CD4-positive, alpha-beta T cell treated with Interferon gamma for 1 hour (primary cell): ENCODE results near the gene NFKB1.
"Not testable (repeated sequence)": the region's sequence is repeated elsewhere in the genome, so short reads cannot be mapped to it uniquely, and the experiment has no call there.

Source experiments
- DNase-seq: peaks from one replicate; pipeline ENCODE4 v3.0.0-alpha.2; 2020

The NFKB1 gene

DNA sequence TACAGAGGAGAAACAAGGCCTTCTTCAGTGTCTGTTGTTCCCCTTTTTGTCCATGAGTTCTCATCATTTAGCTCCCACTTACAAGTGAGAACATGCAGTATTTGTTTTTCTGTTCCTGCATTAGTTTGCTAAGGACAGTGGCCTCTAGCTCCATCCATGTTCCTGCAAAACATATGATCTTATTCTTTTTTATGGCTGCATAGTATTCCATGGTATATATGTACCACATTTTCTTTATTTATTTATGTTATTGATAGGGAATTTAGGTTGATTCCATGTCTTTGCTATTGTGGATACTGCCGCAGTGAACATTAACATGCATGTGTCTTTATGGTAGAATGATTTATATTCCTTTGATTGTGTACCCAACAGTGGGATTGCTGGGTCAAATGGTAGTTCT lies 69.1 kb downstream of the NFKB1 start:
- DNase-seq, result not testable (repeated sequence)

DNA sequence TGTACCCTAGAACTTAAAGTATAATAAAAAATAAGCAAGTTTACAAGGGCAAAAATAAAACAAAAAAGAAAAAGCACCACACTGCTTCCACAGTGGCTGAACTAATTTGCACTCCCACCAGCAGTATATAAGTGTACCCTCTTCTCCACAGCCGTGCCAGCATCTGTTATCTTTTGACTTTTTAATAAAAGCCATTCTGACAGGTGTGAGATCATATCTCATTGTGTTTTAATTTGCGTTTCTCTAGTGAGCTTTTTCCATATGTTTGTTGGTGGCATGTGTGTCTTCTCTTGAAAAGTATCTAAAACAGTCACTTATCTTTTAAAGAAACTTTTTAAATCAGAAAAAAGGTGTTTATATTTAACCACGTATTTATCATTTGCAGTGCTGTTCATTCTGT lies 71.3 kb downstream of the NFKB1 start:
- DNase-seq, result no peak

DNA sequence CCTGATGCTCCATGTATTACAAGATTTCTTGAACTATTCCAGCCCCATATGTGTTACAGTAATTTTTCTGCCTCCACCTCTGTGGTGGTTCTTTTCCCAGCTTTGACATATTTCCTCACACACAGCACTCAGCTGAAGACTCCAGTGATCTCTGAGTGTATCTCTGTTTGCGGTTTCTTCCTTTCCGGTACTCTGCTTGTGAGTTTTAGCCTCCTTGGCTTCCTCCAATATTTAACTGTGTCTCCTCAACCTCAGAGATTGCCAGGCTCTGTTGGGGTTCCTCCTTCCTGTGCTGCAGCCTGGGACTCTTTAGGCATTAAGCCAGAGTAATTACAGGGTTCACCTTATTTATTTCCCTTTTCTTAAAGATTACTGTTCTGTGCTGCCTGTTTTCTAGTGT lies 73.2 kb downstream of the NFKB1 start:
- no peak for DNase-seq

DNA sequence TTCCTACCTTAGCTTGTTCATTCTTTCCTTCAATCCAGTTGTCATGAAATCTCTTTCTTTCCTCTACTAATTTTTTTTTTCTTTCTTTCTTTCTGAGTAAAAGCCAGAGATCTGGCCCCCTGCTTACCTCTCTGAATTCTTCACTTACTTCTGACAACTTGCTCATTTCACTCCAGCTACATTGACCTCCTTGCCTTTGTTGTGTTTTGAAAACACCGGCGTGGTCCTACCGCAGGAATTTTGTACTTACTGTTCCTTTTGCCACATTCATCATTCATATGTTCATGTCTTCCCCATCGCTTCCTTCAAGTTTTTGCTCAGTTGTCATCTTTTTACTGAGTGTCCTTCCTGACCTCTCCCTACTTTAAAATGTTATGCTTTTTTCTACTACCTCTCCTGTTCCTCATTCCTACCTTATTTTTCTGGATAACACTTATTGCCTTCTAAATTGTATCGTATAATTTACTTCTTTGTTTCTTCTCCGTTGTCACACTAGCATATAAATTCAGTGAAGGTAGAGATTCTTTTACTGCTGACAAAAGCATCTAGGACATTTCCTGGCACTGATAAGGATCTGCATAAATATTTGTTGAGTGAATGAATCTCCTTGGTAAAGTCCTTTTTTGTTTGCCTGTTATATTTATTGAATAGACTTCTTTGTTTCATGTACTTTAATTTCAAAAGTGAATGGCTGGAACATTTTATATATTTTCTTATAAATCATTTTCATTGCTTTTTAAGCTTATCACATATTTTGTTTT lies 74.4 kb downstream of the NFKB1 start:
- DNase-seq, result no peak

DNA sequence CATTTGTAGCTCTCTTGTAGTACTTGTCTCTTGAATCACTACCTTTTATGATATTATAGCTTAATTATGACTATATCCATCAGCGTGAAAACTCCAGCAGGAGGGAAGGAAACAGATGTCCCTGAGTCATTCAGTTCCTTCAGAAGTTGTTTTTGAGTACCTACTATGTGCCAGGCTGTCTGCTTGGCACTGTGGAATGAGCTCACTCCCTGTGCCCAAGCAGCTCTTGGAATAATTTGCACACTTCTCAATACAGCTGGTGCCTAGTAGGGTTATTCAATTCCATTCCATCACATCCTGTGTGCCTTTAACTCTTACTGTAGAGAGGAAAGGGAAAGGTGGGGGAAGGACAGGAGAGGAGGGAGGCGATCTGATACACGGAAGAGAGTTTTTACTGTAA lies 77.1 kb downstream of the NFKB1 start:
- DNase-seq, result no peak

DNA sequence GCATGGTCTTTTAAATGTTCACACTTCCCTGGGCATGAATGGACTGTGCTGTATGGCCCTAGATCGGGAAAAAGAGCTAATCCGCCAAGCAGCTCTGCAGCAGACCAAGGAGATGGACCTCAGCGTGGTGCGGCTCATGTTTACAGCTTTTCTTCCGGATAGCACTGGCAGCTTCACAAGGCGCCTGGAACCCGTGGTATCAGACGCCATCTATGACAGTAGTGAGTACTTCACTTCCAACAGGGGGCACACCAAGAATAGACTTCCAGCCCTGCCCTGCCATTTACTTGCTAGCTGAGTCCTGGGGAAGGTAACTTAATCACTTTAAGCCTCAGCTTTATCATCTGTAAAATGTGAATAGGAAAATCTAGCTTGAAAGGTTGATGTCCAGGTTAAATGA lies 77.7 kb downstream of the NFKB1 start:
- DNase-seq, result peak; percentile 19

DNA sequence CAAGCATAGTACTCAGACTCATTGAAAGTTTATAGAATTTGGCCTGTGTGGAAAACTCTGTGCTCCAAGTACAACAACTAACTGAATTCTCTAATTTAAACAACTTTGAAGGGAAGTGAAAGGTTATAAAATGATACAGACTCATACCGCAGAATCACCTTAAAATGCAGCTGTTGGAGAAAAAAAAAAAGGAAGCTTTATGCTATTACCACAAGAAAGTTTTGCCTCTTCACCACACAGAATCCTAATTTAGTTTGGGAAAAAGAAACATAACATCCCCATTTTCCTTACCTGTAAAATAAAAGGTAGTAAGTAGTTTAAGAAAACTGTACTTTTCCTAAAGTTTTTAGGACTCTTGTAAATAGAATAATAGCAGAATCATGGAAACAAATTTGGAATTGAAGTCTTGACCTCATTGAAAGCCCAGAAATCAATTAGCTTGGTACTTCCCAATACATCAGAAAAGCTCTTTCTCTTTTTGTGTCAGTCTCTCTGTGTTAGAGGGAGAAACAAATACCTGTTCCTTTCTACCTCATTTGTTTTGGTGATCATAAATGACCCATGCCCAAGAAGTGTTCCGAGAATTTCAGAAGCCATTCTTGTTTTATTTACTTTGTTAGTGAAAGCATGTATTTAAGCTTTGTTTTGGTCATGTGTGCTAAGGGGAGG lies 78.8 kb downstream of the NFKB1 start:
- DNase-seq, result no peak

DNA sequence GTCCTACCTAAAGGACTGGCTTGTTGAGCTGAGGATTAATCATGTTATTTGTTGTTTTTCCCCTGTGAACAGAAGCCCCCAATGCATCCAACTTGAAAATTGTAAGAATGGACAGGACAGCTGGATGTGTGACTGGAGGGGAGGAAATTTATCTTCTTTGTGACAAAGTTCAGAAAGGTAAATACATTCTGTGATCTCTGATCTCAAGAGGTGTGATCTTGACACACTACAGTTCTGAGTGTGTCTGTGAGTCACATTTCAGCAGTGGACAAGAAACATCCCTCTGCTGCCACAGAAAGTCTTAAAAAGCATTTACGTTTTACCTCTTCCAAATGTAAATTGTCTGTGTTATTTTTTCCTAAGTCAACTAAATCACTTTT lies 79.3 kb downstream of the NFKB1 start:
- DNase-seq, result no peak

DNA sequence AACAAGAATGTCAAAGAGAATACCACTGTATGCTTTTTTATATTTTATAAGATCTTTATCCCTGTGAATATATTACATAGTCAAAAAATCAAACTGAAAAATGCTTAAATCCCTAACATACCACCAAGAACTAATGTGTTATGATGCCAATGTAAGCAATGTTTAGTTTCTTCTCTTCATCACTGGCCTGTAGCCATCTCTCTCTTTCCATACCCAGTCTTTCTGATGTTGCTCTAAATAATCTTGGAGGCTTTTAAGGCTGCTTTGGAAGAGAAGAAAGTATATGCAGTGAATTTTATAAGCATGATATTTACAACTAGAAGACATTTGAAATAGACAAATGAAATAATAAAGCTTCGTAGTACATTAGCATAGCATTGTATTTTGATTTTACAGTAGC lies 82.9 kb downstream of the NFKB1 start:
- no peak for DNase-seq

DNA sequence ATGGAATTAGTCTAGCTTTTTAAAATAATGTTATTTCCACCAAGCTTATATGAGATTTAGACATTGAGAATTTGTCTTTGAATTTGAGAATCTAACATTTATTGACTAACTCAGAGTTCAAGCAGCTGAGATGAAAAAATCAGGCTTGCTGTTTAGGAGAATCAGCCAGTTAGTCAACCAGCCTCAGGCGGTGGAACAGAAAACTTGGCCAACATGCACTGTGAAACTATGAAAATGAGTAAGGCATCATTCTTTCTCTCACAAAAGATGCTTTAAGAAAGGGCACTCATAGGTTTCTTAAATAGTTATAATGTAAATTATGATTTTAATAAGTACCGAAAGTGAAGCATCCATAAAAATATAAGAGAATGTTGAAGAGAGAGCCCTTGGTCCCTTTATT lies 84.2 kb downstream of the NFKB1 start:
- DNase-seq, result no peak

DNA sequence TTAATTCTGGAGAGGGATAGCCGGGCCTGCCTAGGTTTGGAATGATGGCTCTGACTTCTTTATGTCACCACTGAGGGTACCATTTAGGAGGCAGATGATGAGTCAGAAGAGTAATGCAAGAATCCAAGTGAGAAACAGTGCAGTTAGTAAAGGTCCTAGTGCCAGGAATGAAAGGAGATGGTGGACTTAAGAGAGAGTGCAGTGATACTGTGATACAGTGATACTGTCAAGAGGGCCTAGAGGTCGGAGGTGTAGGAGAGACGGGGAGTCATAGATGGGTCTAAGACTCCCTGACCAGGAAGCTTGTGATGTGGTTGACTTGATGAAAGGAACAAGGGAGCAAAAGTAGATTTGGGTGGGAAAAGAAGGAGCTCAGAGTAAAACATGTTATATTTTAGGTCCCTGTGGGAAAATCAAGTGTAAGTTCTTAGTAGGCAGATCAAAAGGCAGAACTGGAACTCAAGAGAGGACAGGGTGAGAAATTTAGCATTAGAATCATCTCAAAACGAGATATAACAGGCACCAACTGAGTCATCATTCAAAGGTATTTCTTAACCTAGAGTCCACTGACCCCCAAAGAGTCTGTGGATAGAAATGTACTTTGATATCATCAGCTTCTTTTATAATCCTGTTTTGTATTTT lies 85.0 kb downstream of the NFKB1 start:
- DNase-seq, result no peak

DNA sequence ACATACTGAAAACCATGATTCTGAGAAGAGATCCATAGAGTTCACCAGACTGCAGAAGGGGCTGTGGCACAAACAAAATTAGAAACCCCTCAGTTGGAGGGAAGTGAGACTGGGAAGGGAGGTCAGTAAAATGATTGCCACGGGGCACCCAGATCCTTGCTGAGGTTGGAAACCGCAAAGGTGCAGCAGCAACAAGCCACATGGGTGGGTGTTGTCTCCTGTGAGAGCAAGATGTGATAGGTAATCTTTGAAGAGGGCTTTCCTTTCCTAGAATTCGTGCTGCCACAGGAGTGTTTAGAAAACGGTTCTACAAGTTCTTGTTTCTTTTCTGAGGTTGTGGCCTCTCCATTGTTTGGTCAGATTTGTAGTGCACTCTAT lies 85.5 kb downstream of the NFKB1 start:
- peak; percentile 7 for DNase-seq

DNA sequence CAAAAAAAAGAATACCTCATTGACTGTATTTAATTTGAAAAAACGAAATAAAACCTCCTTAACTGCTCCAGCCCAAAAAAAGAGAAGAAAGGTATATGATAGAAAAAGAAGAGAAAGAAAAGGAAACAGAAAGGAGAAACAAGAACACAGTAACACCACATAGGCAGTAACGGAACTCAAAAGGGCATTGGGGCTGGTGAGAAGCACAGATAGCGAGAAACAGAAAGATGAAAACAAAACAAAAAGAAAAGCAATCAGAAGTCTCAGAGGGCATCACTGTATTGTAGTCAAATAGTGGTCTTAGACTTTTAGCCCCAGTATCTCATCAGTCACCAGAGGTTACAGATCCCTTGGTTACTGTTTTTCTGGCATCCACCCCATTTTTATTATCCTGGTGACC lies 88.6 kb downstream of the NFKB1 start:
- DNase-seq, result no peak

DNA sequence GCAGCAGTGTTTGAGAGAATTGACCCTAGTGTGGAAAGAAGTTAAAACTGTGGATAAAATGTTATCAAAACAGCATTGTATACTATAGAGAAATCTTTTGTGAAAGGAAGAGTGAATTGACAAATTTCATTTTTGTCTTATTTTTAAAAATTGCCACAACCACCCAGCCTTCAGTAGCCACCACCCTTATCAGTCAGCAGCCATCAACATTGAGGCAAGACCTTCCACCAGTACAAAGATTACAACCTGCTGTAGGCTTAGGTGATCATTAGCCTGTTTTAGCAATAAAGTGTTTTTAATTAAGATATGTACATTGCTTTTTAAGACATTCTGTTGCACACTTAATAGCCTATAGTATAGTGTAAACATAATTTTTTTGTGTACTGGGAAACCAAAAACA lies 91.1 kb downstream of the NFKB1 start:
- DNase-seq, result no peak

DNA sequence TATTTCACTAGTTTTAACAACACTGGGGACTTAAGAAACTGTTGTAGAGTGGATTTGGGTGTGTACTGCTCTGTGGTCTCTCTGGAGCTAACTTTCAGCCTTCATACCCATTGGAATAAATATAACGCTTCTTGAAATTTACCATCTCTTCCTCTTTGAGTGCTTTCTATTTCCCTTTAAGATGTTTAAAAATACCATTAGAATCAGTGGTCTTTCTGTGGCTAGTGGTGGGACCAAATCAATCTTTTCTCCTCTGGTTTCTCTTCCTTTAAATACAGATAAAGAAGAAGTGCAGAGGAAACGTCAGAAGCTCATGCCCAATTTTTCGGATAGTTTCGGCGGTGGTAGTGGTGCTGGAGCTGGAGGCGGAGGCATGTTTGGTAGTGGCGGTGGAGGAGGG lies 92.0 kb downstream of the NFKB1 start:
- no peak for DNase-seq

DNA sequence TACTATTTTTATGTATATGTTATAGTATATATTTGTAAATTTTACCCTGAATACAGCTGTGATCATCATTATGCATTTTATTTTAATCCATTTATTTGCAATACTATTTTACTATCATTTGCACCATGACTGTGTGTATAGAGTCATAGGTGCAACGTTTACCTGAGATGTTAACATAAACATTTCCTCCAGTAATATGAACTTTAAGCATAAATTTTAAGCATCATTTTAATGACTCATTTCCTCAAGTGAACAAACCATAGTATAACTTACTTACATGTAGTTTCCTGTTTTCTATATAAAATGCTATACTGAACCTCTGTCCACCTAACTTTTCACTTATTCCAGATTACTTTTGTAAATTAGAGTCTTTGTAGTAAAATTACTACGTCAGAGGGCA lies 92.8 kb downstream of the NFKB1 start:
- no peak for DNase-seq

DNA sequence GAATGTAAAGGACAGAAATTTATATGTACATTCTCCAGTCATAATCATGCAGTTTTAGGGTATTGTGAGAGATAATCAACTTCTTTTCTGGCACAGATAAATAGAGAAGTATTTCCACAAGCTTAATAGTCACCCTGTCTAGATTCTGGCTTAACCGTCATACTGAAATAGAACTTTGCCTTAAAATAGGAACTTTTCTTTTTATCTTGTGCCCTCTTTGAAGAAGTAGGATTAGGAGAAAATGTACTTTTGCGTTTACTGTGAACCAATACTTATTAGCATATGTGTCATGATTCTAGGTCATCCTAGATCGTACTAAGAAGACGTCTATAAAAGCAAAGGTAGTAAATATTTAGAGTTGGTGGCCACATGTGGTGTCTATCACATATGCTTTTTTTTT lies 95.4 kb downstream of the NFKB1 start:
- no peak for DNase-seq

DNA sequence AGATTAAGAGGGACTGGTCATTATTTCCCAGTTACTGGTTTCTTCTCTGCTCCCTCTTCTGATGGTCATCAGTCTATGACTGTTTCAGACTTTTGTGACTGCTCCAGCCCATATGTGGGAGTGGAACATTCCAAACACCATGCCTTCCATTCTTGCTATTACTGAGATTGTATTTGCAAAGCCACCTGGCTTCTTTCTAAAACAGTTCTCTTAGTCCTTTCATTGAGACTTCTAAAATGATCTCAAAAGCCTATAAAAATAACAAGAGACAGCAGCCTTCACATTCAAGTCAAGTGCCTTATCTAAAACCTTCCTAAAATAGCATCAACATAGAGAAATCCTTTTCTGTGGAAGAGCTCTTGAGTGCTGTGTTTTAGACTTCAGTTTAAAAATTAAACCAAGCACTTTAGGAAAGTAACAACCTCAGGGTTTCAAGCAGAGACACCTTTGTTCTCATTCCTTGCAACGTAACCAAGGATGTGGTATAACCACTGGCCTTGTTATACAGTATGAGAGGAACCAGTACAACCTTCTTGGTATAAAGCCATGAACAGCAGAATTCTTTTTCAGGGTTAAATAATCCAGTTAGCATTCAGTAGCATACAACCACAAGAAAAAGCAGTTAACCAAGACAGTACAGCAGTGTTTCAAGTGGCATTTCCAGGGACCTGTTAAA lies 97.1 kb downstream of the NFKB1 start:
- DNase-seq, result no peak

DNA sequence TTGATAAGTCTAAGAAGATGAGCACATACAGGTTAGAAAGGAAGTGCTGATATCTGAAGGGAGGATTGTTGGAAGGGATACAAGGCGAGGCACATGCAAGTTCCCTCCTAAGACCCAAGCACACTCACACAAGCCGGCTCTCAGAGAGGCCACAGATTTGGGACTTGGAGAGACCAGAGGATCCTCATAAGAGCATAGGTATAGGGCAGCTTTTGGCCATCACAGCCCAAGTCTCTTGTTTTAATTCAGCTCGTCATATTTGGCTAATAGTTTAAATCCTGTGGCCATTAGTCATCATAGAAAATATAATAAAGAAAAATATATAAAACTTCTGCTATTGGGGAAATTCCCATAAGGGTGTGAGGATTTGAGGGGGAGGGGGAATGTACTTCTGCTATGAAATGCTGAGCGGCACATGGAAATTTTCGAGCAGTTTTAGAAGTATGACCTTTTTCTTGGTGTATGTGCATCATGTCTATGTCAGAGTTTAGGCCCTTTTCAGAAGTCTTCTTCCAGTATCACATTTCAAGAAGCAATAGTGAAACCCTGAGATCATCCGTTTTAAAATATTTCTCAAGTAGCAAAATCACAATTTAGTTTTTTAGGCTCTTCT lies 97.7 kb downstream of the NFKB1 start:
- DNase-seq, result no peak

DNA sequence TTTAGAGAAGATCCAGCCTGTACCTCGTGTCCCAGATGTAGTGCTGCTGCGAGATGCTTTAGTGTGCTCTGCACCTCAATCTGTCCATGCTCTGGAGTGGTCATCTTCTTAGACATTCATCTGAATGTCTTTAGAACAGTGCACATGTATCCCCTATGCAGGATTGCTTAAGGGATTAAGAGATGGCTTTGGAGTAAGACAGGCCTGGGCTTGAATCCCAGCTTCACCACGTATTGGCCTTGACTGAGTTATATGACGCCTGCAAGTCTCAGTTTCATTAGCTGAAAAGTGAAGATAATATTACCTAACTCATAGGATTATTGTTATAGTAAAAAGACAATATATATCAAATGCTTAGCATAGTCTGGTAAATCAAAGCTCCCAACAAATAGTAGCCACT lies 98.3 kb downstream of the NFKB1 start:
- DNase-seq, result no peak

DNA sequence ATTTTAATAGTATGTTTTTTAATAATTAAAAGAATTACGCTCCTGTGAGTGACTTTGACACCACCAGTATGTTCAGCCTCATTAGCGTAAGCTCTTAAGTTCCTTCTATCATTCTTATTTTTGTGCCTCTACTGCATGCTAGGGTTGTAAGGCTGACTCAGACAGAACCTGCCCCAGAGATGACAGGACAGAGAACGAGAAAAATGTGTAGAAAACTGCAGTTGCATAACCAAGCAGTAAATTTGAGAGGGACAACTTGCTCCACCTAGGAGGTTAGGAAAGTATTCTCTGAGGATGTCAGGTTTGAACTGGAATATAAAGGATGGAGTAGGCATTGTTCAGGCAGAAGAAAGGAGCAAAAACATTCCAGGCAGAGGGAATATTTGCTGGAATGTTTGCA lies 98.7 kb downstream of the NFKB1 start:
- no peak for DNase-seq

DNA sequence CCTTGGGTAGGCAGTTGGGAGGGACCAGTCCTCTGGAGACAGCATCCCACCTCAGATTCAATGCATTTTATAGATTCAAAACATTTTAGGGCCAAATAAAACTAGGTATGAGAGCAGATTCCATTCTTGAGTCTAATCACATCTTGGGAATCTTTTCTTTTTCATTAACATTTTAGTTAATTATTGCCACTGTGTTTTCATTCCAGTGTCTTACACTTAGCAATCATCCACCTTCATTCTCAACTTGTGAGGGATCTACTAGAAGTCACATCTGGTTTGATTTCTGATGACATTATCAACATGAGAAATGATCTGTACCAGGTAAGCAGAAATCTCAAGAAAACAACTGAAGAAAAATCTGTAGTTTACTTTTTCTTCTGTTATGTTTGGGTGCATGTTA lies 99.5 kb downstream of the NFKB1 start:
- DNase-seq, result no peak

DNA sequence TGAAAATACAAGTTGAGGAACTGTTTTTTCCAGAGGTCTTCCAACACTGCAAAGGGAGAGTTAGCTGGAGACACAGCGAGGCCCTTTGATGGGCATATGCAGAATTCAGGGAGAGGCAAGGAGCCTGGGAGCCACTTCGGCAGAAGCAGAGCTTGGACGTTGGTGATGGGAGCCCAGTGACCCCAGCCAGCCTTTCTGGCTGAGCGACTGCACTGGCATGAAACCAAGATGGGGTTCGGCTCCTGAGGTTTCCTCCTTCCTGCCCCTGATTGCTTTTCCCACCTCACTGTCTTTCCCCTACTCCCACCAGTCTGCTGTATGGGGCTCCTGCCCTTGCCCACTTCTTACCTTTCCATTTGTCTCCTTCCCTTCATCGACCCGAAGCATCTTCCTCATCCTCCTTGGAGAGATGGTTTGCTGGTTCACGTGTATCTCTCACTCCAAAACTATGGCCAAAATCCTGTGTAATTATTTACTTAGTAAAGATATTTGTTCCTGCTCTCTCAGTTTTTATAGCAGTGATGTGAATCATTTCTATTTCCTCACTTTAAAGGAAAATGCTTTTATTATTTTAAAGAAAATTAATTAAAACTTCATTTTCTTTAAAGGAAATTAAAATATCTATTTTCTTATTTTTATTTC lies 100.5 kb downstream of the NFKB1 start:
- no peak for DNase-seq
